Effector CD4-positive, alpha-beta T cell (primary cell): ENCODE measurements around the gene PREPL.
A peak's percentile ranks its signal among the peaks of the same experiment; 100 is the strongest.
"Not testable (repeated sequence)": the region's sequence is repeated elsewhere in the genome, so short reads cannot be mapped to it uniquely, and the experiment has no call there.

Source experiments
- DNase-seq: peaks from one replicate; pipeline ENCODE4 v3.0.0-alpha.2; 2020
- total RNA-seq: gene quantifications from one replicate; lab custom pipeline; 2026; lab: John Stamatoyannopoulos, UW

Gene PREPL
- 67.9 reads per million, percentile 75 among the genes with 10 or more reads in this experiment for total RNA-seq

- peak; percentile 98 for DNase-seq
Measured at GRCh38 chr2:44361330-44362206, at the start of gene PREPL, which contains the start of gene CAMKMT. PREPL (minus strand) TSS chr2:44361494; CDS start chr2:44346342, 15,152 bp downstream. CAMKMT (plus strand) TSS chr2:44361947.

DNA sequence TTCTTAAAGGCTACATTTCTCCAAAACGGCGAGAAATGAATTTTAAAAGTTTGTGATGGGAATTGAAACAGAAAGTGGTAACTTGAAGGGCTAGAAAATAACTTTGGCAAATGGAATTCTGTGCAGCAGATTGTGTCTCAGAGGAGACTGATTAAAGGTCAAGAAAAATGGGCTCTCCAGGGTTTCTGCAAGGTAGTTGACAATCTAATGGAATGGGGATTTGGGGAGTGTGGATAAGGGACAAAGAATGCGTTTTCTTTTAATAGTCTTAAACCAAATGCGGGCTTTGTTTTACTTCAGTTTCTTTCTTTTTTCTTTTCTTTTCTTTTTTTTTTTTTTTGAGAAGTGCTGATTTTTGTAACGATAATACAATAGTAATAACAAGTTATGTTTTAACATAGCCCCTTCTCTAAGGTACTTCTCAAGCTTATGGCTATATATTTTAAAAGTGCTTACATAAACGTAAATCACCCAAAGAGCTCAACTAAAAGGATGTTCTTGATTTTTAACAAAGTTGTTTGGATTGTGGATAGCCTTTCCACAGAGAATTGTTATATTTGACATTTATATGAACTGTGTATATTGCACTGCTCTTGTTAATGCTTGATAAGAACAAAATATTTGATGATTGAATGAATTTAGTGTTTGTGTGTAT, 37.1 kb upstream of the PREPL start:
- DNase-seq: no peak

GRCh38 chr2:44397447-44398175, 36.3 kb upstream of the PREPL start:
- DNase-seq: no peak

GRCh38 chr2:44392338-44392943, 31.1 kb upstream of the PREPL start:
- DNase-seq: peak; percentile 37

DNA sequence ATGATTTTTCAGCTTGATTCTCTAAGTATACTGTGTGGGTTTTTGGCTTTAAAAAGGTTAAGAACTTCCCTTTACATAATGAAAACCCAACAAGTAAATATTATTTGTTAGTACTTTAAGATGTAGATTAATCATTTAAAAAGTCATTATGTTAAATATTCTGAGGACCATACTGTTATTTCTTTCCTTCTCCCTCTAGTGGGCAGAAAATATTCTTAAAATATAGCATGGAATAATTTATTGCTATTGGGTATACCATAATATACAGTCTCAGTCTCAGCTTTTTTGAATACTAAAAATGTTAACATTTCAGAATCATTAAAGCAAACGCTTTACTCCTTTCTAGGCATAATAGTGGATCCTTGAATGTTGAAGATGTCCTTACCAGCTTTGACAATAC, 28.6 kb upstream of the PREPL start:
- DNase-seq: no peak

DNA sequence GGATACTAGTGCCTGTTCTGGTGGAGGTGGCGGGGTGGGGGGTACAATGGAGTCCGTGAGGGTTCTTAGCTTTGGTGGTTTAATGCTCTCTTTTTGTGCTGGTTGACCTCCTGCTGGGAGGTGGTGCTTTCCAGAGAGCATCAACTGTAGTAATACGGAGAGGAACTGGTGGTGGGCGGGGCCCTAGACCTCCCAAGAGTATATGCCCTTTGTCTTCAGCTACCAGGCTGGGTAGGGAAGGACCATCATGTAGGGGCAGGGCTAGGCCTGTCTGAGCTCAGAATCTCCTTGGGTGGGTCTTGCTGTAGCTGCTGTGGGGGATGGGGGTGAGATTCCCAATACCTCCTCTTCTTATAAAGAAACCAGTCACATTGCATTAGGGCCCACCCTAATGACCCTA, 27.6 kb upstream of the PREPL start:
- DNase-seq: no peak

DNA sequence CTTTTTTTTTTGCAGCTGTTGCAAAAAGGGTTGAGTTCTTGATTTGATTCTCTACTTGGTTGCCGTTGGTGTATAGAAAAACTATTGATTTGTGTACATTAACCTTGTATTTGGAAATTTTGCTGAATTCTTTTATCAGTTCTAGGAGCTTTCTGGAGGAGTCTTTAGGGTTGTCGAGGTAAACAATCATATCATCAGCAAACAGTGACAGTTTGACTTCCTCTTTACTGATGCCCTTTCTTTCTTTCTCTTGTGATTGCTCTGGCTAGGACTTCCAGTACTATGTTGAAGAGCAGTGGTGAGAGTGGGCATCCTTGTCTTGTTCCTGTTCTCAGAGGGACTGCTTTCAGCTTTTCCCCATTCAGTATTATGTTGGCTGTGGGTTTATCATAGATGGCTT, 23.9 kb upstream of the PREPL start:
- DNase-seq: not testable (repeated sequence)

DNA sequence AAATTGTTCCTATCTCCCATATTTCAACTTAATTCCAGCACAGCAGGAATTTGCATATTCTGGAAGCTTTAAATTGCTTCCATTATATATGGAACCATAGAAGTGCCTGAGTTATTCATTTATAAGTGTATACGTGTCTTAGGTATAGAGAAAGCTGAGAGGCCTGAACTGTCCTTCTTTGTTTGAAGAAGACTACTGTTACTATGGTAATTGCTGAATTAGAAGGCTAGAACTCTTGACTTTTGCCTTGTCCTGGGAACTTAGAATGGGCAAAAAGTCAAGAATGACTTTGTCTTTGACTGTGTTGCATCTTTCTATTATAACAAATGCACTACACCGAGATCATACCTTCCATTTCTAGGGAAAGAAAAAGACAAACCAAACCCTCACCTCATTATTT, 16.2 kb upstream of the PREPL start:
- DNase-seq: no peak

- DNase-seq: no peak
Measured at GRCh38 chr2:44372246-44372645, 11.0 kb upstream of the PREPL start.

- no peak for DNase-seq
Measured at GRCh38 chr2:44371445-44371844, 10.2 kb upstream of the PREPL start.

- no peak for DNase-seq
Measured at GRCh38 chr2:44369392-44369791, 8.1 kb upstream of the PREPL start.

DNA sequence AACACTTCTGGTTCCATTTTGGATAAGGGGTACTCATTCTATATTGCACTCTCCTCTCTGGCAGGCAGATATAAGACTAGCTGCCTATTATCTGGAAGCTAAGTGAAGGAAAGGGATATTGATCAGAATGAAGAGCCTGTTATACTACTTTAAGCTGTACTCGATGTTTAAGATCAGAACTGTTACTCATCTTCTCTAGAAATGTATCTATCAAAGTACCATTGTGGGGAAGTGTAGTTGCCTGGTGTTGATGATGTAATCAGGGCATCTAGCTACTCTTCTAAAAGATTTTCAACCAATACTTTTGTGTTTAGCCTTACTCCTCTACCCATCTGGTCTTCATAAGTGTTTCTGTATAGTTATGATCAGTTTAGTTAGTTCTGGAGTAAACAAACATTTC, 6.3 kb upstream of the PREPL start:
- DNase-seq: no peak

- DNase-seq: no peak
Measured at GRCh38 chr2:44364604-44365003, 3.3 kb upstream of the PREPL start.

DNA sequence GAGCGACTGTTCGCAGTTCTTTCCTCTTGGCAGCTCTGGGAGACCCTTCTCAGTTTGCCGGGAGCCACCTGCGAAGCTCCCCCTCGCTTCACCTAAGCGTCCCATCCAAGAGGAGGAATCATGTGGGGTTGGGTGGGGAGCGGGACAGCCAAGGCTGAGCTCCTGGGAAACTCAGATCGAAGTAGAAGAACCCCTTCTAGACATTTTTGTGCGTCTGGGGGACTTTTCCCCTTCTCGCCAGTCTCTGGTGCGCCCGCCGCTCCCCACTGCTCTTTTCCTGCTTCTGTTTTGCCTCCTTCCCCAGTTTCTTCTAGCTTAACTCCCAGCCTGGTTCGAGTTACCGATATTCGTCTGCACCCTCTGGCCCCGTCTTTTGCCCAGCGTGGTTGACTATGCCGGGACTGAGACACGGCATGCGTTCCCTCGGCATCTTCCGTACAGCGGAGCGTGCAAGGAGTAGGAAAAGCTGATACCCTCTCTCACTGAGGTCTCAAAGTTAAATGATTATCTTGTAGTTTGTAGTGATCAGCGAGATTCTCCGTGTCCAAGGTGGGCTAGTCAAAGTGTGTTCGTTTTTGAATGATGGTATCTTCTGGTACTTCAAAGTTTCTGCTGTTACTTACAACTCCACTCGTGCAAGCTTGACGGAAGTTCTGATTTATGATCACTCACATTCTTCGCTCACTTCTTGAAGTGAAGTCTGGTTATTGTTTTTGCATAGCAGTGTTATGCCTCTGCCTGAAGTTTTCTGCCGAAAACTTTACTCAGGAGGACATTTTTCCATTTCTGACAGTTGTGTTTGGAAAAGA, 1.1 kb upstream of the PREPL start:
- peak; percentile 24 for DNase-seq

DNA sequence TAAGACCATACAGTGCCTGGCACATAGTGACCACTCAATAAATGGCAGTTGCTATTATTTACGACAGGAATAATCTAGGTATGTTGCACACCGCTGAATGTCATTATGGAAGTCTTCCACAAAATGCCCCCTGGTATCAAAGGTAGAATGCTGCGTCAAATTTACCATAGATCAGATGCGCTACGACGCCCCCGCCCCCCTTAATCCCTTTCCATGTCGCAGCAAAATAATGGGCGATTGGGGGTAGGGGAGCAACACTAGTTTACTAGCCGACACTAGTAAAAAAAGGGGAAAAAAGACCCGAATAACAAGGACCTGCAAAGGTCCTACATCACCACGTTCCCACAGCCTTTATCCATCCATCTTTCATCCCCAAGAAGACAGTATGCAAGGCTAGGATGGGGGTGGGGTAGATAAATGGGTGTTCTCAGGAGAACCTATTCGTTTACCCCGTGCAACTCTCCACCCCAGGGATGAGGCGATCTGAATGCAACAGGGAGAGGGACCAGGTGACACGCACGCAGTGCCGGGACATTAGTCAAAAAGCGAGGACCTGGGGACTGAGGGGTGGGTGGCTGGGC, 455 bp downstream of the PREPL start:
- no peak for DNase-seq

DNA sequence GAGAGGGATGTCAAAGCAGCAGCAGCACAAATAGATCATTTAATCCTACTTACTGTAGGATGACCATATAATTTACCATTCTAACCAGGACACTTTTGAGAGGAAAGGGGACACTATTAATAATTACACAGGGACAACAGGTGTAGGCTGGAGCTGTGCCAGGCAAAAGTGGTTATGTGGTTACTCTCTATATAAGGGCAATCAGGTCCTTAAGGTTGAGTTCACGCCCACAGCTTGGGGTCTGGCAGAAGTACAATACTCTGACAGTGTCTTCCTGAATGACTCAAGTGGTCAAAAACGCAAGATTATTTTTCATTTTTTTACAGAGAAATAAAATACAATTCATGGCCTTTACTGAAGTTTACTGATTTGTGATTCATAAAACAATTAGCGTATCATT, 2.8 kb downstream of the PREPL start:
- DNase-seq: peak; percentile 8

GRCh38 chr2:44354761-44355160, 6.5 kb downstream of the PREPL start:
- no peak for DNase-seq

- DNase-seq: no peak
Measured at GRCh38 chr2:44352510-44352909, 8.8 kb downstream of the PREPL start.

- no peak for DNase-seq
Measured at GRCh38 chr2:44351676-44352075, 9.6 kb downstream of the PREPL start.

DNA sequence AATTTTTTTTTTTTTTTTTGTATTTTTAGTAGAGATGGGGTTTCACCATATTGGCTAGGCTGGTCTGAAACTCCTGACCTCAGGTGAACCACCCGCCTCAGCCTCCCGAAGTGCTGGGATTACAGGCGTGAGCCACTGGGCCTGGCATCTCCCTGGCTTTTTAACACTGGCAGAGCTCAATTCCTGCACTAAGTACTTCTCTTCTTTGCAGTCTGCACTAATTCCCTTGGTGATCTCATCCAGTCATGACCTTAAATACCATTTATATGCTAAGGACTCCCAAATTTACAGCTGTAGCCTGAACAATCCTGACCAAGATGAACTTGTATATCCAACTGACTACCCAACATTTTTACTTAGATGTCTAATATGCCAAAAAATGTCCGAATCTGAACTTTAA, 10.2 kb downstream of the PREPL start:
- no peak for DNase-seq

GRCh38 chr2:44349506-44349905, 11.8 kb downstream of the PREPL start:
- DNase-seq: no peak

DNA sequence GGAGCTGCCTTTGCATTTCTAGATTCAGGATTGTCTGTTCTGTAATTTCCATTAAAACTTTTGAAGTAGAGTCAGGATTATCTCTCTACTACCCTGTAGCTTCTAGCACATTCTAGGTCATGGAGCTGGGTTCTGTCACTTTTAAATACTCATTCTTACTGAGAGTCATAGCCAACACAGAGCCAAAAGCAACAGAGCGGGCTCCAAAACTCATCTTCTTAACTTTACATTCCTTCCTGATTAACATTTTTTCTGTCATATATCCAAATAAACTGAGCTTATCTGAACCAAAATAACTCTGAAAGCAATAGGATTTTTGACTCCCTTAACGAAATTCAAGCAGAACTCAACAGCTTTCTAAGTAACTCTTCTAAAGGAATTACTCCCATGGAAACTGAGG, 12.9 kb downstream of the PREPL start:
- DNase-seq: no peak
